ENCODE measurements around the gene EIF4G1.

- TF ChIP-seq, protein P1, sequence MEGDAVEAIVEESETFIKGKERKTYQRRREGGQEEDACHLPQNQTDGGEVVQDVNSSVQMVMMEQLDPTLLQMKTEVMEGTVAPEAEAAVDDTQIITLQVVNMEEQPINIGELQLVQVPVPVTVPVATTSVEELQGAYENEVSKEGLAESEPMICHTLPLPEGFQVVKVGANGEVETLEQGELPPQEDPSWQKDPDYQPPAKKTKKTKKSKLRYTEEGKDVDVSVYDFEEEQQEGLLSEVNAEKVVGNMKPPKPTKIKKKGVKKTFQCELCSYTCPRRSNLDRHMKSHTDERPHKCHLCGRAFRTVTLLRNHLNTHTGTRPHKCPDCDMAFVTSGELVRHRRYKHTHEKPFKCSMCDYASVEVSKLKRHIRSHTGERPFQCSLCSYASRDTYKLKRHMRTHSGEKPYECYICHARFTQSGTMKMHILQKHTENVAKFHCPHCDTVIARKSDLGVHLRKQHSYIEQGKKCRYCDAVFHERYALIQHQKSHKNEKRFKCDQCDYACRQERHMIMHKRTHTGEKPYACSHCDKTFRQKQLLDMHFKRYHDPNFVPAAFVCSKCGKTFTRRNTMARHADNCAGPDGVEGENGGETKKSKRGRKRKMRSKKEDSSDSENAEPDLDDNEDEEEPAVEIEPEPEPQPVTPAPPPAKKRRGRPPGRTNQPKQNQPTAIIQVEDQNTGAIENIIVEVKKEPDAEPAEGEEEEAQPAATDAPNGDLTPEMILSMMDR (conservative IDR thresholded peaks at IDR 0.05; ENCODE audit: low read depth, low read length) = no peak
- TF ChIP-seq CEBPB (IDR thresholded peaks at IDR 0.05; ENCODE audit: low read depth, low read length) (no peak), MAZ (IDR thresholded peaks at IDR 0.05; ENCODE audit: borderline replicate concordance, low read depth, low read length) (peak; percentile 73; the same call in 1 of the 2 replicates), POLR2A (IDR thresholded peaks at IDR 0.05; ENCODE audit: low read depth, low read length) (peak; percentile 89), BHLHE40 (IDR thresholded peaks at IDR 0.05; ENCODE audit: low read depth, low read length) (peak; percentile 69), RAD21 (IDR thresholded peaks at IDR 0.05; ENCODE audit: low read length) (no peak), SMC3 (IDR thresholded peaks at IDR 0.05; ENCODE audit: low read depth, low read length) (no peak), RFX5 (IDR thresholded peaks at IDR 0.05; ENCODE audit: low read depth, low read length) (no peak), RCOR1 (IDR thresholded peaks at IDR 0.05; ENCODE audit: insufficient replicate concordance, low read length) (no peak), FOS (IDR thresholded peaks at IDR 0.05; ENCODE audit: low read depth, low read length) (peak; percentile 37; the same call in 1 of the 2 replicates), MAFK (IDR thresholded peaks at IDR 0.05; ENCODE audit: low read depth, low read length) (no peak), NFE2L2 (IDR thresholded peaks at IDR 0.05; ENCODE audit: low read depth, low read length) (no peak)
- TF ChIP-seq, protein P2, sequence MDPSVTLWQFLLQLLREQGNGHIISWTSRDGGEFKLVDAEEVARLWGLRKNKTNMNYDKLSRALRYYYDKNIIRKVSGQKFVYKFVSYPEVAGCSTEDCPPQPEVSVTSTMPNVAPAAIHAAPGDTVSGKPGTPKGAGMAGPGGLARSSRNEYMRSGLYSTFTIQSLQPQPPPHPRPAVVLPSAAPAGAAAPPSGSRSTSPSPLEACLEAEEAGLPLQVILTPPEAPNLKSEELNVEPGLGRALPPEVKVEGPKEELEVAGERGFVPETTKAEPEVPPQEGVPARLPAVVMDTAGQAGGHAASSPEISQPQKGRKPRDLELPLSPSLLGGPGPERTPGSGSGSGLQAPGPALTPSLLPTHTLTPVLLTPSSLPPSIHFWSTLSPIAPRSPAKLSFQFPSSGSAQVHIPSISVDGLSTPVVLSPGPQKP (IDR thresholded peaks at IDR 0.05; ENCODE audit: borderline replicate concordance, low read depth, low read length) = no peak
Measured at GRCh38 chr3:184314363-184314699, at the start of gene EIF4G1.

Measured in IMR-90 (cell line).